GM12878 (cell line): ENCODE measurements around the gene ADD1.

Source experiments
- CREB1 ChIP-seq: IDR thresholded peaks from 2 replicates; pipeline ENCODE4 v1.6.1; 2012; ENCODE audit warnings: low read depth, mild to moderate bottlenecking, inconsistent platforms
- CTCF ChIP-seq, 3 experiments: IDR thresholded peaks in 2 of 3; conservative IDR thresholded peaks in 1 of 3; 2 replicates each; pipeline ENCODE4 v1.5.1; 2011; ENCODE audit warnings: low read depth in 3 of 3, low read length in 3 of 3, mild to moderate bottlenecking in 3 of 3, control low read depth in 2 of 3, moderate library complexity in 2 of 3, inconsistent platforms in 1 of 3, mixed read lengths in 1 of 3; ENCODE audit not compliant: control insufficient read depth in 2 of 3, insufficient read depth in 1 of 3; ENCODE audit errors: extremely low read depth in 1 of 3
- FOXM1 ChIP-seq: IDR thresholded peaks from 2 replicates; pipeline ENCODE4 v1.6.1; 2012; ENCODE audit warnings: low read depth, mild to moderate bottlenecking, inconsistent platforms, low read length, moderate library complexity
- TAF1 ChIP-seq: IDR thresholded peaks from 2 replicates; pipeline ENCODE4 v1.6.1; 2011; ENCODE audit warnings: mild to moderate bottlenecking, low read depth, low read length, borderline replicate concordance

- no peak for TF ChIP-seq TAF1
- TF ChIP-seq CTCF (IDR thresholded peaks at IDR 0.05 in 2 of 3, conservative IDR thresholded peaks at IDR 0.05 in 1 of 3; ENCODE audit: control insufficient read depth in 2 of 3, extremely low read depth in 1 of 3, insufficient read depth in 1 of 3, low read depth in 3 of 3, low read length in 3 of 3) = no peak
- no peak for TF ChIP-seq CREB1
- TF ChIP-seq FOXM1 = no peak
These were observed 29.7 kb downstream of the ADD1 start for GRCh38 chr4:2873329-2873728.
